Activated naive CD4-positive, alpha-beta T cell treated with Interleukin-2 at 50 U/mL for 16 hours (primary cell): ENCODE measurements around the gene PDPR.
"Not testable (repeated sequence)": the region's sequence is repeated elsewhere in the genome, so short reads cannot be mapped to it uniquely, and the experiment has no call there.

Experiments used
- DNase-seq: peaks from one replicate; pipeline ENCODE4 v3.0.0-alpha.2; 2020

The PDPR gene

DNA sequence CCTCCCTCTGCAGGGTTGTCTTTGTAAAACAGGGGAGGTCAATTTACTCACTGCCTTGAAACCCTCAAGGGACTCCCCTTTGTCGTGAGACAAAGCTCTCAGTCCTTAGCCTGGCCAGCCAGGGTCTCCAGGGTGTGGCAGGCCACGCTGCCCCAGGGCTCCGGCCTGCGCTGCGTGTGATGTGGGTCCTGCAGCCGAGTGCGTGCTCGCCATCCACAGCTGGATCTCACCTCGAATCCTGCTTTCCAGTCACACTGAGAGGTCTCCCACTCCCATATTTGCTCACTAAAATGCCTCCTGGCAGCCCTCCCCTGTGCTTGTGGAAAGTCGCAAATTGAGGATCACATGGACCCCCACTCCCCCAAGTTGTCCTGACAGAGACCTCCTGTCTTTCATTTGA is 49.5 kb downstream of the PDPR start:
- no peak for DNase-seq

- DNase-seq: not testable (repeated sequence)
Observed at GRCh38 chr16:70166688-70167087, 52.6 kb downstream of the PDPR start.

- not testable (repeated sequence) for DNase-seq
Observed at GRCh38 chr16:70173212-70173837, 59.2 kb downstream of the PDPR start, which contains the start of gene CLEC18C. TSS of gene CLEC18C (plus strand) at chr16:70173787. CDS start at chr16:70174279, 492 bp downstream.

DNA sequence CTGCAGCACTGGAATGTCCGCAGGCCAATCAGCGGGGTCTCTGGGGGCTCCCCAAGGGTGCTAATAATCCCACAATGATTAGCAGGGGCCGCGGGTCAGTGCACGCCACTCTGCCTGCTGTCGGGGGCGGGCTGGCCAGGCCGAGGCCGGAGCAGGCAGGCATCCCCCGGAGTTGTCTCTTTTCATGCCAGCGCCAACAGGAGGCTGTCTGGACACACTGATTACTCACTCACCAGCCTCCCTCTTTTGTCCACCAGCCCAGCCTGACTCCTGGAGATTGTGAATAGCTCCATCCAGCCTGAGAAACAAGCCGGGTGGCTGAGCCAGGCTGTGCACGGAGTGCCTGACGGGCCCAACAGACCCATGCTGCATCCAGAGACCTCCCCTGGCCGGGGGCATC is 59.8 kb downstream of the PDPR start:
- DNase-seq: not testable (repeated sequence)

DNA sequence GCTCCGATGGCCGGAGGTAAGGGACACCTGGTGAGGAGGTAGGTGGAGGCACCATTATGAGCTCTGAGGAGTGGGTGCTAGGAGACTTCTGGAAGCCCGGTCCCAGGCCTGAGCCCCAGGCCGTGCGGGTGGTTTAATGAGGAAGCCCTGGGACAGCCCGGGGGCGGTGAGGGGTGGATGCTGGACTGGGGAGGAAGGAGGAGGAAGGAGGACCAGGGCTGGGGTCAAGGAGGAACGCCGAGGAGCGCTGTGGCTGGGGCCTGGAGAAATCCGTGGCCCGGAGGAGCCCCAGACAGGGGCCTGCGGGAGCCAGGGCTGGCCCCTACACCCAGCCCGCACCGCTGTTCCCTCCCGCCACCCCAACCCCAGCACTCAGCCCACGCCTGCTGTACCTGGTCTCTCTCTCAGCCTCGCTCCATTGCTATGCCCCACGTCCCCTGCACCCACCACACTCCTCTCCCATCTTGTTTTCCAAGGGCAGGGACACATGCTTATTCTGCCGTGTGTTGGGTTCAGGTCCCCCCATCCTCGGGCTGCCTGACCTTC is 60.3 kb downstream of the PDPR start:
- DNase-seq: not testable (repeated sequence)

DNA sequence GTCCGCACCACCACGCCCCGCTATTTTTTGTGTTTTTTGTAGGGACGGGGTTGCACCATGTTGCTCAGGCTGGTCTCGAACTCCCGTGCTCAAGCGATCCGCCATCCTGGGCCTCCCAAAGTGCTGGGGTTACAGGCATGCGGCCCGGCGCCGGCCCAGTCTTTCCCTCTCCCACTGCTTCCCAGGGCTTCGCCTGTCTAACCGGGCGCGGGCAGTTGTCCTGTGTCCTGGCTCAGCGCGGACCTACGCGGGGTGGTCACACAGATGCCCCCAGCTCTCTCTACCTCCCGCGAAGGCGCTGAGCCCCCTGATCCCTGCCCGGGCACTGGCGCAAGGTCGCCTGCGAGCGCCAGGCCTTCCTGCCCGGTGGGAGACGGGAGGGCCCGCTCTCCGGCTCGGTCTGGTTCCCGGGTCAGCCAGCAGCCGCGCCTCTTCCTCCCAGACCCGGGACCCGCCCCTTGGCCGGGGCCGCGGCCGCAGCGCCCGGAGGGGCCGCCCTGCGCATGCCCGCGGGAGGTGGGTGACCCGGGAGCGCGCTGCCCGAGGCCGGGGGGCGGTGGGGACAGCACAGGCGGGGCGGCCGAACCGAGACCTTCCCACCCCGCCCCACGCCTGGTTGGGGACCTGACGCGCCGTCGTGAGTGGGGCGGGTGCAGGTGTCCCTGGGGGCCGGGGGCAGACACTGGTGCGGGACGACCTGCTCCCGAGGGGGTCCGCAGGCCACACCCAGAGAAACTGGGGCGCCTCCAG is 73.9 kb downstream of the PDPR start:
- not testable (repeated sequence) for DNase-seq

DNA sequence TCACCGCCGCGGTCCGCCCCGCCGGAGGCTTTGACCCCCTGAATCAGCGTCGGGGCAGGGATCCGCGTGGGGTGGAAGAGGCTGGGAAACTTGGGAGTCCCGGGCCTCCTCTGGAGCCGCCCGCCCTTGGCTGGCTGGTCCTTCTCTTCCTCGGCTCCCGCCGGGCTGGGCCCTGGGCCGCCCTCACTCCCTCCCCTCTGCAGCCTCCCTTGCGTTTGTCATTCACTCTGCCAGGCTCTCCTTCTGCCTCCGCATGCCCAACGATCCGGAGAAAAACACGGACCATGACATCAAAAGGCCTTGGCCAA is 74.4 kb downstream of the PDPR start:
- DNase-seq: not testable (repeated sequence)

GRCh38 chr16:70190574-70190973 is 76.4 kb downstream of the PDPR start:
- not testable (repeated sequence) for DNase-seq

GRCh38 chr16:70196683-70197300 is 82.7 kb downstream of the PDPR start:
- DNase-seq: not testable (repeated sequence)

- not testable (repeated sequence) for DNase-seq
Observed at GRCh38 chr16:70197611-70198010, 83.5 kb downstream of the PDPR start.

GRCh38 chr16:70198230-70198629 is 84.1 kb downstream of the PDPR start:
- not testable (repeated sequence) for DNase-seq

- not testable (repeated sequence) for DNase-seq
Observed at GRCh38 chr16:70198666-70199065, 84.5 kb downstream of the PDPR start.

GRCh38 chr16:70199170-70199569 is 85.0 kb downstream of the PDPR start:
- DNase-seq: not testable (repeated sequence)

DNA sequence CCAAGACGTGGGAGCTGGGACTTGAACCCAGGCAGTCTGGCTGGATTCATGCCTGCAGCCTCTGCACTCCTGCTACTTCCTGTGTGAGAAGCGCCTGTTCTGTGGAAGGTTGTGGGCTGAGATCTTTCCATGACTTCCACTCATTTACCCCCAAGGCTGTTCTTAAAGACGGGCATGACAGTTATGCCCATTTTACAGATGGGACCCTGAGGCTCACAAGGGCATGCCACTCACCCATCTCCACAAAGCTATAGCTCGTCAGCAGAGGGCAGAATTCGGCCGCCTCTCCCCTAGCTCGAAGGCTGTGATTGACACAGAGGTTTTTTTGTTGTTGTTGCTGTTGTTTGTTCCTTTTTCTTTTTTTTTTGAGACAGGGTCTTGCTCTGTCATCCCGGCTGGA is 85.9 kb downstream of the PDPR start:
- not testable (repeated sequence) for DNase-seq

DNA sequence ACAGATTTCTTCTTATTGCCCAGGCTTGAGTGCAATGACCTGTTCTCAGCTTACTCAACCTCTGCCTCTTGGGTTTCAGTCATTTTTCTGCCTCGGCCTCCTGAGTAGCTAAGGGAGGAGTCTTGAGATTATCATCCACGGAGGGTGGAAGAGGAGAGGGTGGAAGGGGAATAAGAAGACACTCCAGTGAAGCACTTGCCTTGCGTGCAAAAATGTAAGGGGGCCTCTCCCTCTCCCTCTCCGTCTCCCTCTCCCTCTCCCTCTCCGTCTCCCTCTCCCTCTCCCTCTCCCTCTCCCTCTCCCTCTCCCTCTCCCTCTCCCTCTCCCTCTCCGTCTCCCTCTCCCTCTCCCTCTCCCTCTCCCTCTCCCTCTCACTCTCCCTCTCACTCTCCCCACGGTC is 89.4 kb downstream of the PDPR start:
- DNase-seq: not testable (repeated sequence)

- DNase-seq: not testable (repeated sequence)
Observed at GRCh38 chr16:70204010-70204409, 89.9 kb downstream of the PDPR start.

GRCh38 chr16:70204668-70205405 is 90.7 kb downstream of the PDPR start:
- not testable (repeated sequence) for DNase-seq

DNA sequence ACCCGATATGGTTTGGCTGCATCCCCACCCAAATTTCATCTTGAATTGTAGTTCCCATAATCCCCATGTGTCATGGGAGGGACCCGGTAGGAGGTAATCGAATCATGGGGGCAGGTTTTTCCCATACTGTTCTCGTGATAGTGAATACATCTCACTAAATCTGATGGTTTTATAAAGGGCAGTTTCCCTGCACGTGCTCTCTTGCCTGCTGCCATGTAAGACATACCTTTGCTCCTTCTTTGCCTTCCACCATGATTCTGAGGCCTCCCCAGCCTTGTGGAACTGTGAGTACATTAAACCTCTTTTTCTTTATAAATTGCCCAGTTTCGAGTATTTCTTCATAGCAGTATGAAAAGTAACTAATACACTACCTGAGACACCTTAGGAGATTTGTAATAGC is 92.2 kb downstream of the PDPR start:
- not testable (repeated sequence) for DNase-seq
